ENCODE results near the gene BBS9.

The BBS9 gene

GRCh38 chr7:33628894-33629293 is 499.5 kb downstream of the BBS9 start:
- no peak for DNase-seq

GRCh38 chr7:33630359-33630758 is 501.0 kb downstream of the BBS9 start:
- DNase-seq: no peak

GRCh38 chr7:33632322-33632721 is 503.0 kb downstream of the BBS9 start:
- no peak for DNase-seq

- no peak for DNase-seq
These were observed 503.6 kb downstream of the BBS9 start for GRCh38 chr7:33632840-33633525.

GRCh38 chr7:33634606-33635005 is 505.2 kb downstream of the BBS9 start:
- no peak for DNase-seq

- DNase-seq: no peak
These were observed 507.0 kb downstream of the BBS9 start for GRCh38 chr7:33636359-33636758.

GRCh38 chr7:33639552-33640197 is 510.3 kb downstream of the BBS9 start:
- no peak for DNase-seq

- DNase-seq: no peak
These were observed 511.4 kb downstream of the BBS9 start for GRCh38 chr7:33640741-33641140.

GRCh38 chr7:33642312-33642711 is 512.9 kb downstream of the BBS9 start:
- DNase-seq: no peak

GRCh38 chr7:33643530-33643929 is 514.2 kb downstream of the BBS9 start:
- DNase-seq: no peak

- no peak for DNase-seq
These were observed 515.1 kb downstream of the BBS9 start for GRCh38 chr7:33644489-33644888.

- DNase-seq: no peak
These were observed 515.7 kb downstream of the BBS9 start for GRCh38 chr7:33645104-33645503.

- no peak for DNase-seq
These were observed 516.8 kb downstream of the BBS9 start for GRCh38 chr7:33646166-33646565.

GRCh38 chr7:33646891-33647391 is 517.6 kb downstream of the BBS9 start:
- DNase-seq: no peak

- DNase-seq: no peak
These were observed 520.4 kb downstream of the BBS9 start for GRCh38 chr7:33649476-33650441.

- no peak for DNase-seq
These were observed 521.5 kb downstream of the BBS9 start for GRCh38 chr7:33650828-33651227.

- no peak for DNase-seq
These were observed 522.7 kb downstream of the BBS9 start for GRCh38 chr7:33651998-33652515.

- no peak for DNase-seq
These were observed 525.3 kb downstream of the BBS9 start for GRCh38 chr7:33654676-33655075.
